ENCODE results near the gene ACTL7A.

The ACTL7A gene

DNA sequence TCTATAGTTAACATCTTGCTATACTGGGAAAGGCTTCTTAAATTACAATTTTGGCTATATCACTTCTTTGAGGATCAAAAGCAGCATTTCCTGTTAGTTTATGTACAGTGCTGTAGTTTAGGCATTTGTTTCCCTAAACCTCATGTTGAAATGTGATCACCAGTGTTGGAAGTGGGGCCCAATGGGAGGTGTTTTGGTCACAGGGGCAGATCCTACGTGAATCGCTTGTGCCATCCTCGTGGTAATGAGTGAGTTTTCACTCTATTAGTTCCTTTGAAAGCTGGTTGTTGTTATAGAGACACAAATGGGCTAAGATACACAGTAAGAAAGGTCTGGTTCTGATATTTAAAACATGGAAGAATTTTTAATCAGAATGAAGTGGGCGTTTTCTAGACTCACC, 5.8 kb downstream of the ACTL7A start (continued):
- TF ChIP-seq, protein P1, sequence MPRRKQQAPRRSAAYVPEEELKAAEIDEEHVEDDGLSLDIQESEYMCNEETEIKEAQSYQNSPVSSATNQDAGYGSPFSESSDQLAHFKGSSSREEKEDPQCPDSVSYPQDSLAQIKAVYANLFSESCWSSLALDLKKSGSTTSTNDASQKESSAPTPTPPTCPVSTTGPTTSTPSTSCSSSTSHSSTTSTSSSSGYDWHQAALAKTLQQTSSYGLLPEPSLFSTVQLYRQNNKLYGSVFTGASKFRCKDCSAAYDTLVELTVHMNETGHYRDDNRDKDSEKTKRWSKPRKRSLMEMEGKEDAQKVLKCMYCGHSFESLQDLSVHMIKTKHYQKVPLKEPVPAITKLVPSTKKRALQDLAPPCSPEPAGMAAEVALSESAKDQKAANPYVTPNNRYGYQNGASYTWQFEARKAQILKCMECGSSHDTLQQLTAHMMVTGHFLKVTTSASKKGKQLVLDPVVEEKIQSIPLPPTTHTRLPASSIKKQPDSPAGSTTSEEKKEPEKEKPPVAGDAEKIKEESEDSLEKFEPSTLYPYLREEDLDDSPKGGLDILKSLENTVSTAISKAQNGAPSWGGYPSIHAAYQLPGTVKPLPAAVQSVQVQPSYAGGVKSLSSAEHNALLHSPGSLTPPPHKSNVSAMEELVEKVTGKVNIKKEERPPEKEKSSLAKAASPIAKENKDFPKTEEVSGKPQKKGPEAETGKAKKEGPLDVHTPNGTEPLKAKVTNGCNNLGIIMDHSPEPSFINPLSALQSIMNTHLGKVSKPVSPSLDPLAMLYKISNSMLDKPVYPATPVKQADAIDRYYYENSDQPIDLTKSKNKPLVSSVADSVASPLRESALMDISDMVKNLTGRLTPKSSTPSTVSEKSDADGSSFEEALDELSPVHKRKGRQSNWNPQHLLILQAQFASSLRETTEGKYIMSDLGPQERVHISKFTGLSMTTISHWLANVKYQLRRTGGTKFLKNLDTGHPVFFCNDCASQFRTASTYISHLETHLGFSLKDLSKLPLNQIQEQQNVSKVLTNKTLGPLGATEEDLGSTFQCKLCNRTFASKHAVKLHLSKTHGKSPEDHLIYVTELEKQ (tag by site-specific recombination; IDR thresholded peaks at IDR 0.05; ENCODE audit: borderline replicate concordance), result no peak
- TF ChIP-seq ZNF677 (tag by site-specific recombination; IDR thresholded peaks at IDR 0.05) (no peak), SETDB1 (IDR thresholded peaks at IDR 0.05; ENCODE audit: insufficient read length, low read length) (no peak), ZNF37A (tag by site-specific recombination; IDR thresholded peaks at IDR 0.05) (no peak)
- TF ChIP-seq, protein P2, sequence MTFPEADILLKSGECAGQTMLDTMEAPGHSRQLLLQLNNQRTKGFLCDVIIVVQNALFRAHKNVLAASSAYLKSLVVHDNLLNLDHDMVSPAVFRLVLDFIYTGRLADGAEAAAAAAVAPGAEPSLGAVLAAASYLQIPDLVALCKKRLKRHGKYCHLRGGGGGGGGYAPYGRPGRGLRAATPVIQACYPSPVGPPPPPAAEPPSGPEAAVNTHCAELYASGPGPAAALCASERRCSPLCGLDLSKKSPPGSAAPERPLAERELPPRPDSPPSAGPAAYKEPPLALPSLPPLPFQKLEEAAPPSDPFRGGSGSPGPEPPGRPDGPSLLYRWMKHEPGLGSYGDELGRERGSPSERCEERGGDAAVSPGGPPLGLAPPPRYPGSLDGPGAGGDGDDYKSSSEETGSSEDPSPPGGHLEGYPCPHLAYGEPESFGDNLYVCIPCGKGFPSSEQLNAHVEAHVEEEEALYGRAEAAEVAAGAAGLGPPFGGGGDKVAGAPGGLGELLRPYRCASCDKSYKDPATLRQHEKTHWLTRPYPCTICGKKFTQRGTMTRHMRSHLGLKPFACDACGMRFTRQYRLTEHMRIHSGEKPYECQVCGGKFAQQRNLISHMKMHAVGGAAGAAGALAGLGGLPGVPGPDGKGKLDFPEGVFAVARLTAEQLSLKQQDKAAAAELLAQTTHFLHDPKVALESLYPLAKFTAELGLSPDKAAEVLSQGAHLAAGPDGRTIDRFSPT (tag by site-specific recombination; IDR thresholded peaks at IDR 0.05), result no peak

DNA sequence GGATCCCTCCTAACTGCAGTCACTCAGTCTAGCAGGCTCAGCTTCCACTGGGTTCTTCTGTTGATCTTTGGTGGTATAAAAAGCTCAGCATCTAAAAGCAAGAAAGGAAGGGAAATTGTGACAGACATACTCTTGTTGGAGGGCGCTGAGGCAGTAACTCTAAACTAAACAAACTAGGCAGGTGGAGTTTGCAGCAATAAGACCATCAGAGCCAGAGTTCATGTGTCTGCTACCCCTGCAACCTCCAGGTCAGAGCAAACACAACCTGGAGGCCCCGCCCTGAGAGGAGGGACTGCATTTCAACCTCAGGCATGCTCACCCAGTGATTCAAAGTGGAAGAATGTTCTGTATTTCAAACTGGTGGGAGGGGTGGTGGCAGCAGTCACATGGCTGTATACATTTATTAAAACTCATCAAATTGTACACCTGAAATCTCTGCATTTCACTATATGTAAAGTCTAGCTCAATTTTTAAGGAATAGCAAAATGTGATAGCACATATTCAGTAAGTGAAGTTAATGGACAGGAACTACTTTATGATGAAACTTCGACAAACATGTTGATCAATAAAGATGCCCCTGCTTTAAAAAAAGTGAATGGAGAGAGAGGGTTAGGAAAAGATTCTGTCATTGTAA, 7.1 kb downstream of the ACTL7A start:
- ChIA-PET POLR2A (no interaction called here), CTCF (no interaction called here)
- H3K4me1 ChIP-seq (ENCODE audit: control insufficient read depth, insufficient read depth, low read length), result no peaks in the 10 kb centered on the region
- TF ChIP-seq ZNF335 (tag by site-specific recombination; conservative IDR thresholded peaks at IDR 0.05), result no peak
- TF ChIP-seq ZNF837 (tag by site-specific recombination; IDR thresholded peaks at IDR 0.05), result no peak
- TF ChIP-seq ZNF670 (tag by site-specific recombination; IDR thresholded peaks at IDR 0.05; ENCODE audit: low read depth), result no peak
- TF ChIP-seq ZSCAN4 (tag by site-specific recombination; IDR thresholded peaks at IDR 0.05), result no peak
- TF ChIP-seq, protein P3, sequence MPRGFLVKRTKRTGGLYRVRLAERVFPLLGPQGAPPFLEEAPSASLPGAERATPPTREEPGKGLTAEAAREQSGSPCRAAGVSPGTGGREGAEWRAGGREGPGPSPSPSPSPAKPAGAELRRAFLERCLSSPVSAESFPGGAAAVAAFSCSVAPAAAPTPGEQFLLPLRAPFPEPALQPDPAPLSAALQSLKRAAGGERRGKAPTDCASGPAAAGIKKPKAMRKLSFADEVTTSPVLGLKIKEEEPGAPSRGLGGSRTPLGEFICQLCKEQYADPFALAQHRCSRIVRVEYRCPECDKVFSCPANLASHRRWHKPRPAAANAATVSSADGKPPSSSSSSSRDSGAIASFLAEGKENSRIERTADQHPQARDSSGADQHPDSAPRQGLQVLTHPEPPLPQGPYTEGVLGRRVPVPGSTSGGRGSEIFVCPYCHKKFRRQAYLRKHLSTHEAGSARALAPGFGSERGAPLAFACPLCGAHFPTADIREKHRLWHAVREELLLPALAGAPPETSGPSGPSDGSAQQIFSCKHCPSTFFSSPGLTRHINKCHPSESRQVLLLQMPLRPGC (tag by site-specific recombination; IDR thresholded peaks at IDR 0.05), result no peak
- TF ChIP-seq ZFP37 (tag by site-specific recombination; IDR thresholded peaks at IDR 0.05), result no peak
- TF ChIP-seq ZNF571 (tag by site-specific recombination; IDR thresholded peaks at IDR 0.05), result no peak
- TF ChIP-seq, protein P4, sequence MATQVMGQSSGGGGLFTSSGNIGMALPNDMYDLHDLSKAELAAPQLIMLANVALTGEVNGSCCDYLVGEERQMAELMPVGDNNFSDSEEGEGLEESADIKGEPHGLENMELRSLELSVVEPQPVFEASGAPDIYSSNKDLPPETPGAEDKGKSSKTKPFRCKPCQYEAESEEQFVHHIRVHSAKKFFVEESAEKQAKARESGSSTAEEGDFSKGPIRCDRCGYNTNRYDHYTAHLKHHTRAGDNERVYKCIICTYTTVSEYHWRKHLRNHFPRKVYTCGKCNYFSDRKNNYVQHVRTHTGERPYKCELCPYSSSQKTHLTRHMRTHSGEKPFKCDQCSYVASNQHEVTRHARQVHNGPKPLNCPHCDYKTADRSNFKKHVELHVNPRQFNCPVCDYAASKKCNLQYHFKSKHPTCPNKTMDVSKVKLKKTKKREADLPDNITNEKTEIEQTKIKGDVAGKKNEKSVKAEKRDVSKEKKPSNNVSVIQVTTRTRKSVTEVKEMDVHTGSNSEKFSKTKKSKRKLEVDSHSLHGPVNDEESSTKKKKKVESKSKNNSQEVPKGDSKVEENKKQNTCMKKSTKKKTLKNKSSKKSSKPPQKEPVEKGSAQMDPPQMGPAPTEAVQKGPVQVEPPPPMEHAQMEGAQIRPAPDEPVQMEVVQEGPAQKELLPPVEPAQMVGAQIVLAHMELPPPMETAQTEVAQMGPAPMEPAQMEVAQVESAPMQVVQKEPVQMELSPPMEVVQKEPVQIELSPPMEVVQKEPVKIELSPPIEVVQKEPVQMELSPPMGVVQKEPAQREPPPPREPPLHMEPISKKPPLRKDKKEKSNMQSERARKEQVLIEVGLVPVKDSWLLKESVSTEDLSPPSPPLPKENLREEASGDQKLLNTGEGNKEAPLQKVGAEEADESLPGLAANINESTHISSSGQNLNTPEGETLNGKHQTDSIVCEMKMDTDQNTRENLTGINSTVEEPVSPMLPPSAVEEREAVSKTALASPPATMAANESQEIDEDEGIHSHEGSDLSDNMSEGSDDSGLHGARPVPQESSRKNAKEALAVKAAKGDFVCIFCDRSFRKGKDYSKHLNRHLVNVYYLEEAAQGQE (tag by site-specific recombination; IDR thresholded peaks at IDR 0.05), result no peak
- TF ChIP-seq ZNF514 (tag by site-specific recombination; IDR thresholded peaks at IDR 0.05), result no peak
- TF ChIP-seq ZNF114 (tag by site-specific recombination; IDR thresholded peaks at IDR 0.05), result no peak
- no peak for TF ChIP-seq KLF1 (tag by site-specific recombination; IDR thresholded peaks at IDR 0.05)
- TF ChIP-seq ZNF600 (tag by site-specific recombination; IDR thresholded peaks at IDR 0.05), result no peak
- TF ChIP-seq, protein P5, sequence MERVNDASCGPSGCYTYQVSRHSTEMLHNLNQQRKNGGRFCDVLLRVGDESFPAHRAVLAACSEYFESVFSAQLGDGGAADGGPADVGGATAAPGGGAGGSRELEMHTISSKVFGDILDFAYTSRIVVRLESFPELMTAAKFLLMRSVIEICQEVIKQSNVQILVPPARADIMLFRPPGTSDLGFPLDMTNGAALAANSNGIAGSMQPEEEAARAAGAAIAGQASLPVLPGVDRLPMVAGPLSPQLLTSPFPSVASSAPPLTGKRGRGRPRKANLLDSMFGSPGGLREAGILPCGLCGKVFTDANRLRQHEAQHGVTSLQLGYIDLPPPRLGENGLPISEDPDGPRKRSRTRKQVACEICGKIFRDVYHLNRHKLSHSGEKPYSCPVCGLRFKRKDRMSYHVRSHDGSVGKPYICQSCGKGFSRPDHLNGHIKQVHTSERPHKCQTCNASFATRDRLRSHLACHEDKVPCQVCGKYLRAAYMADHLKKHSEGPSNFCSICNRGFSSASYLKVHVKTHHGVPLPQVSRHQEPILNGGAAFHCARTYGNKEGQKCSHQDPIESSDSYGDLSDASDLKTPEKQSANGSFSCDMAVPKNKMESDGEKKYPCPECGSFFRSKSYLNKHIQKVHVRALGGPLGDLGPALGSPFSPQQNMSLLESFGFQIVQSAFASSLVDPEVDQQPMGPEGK (tag by site-specific recombination; IDR thresholded peaks at IDR 0.05), result no peak
- no peak for TF ChIP-seq BCL11A (tag by site-specific recombination; IDR thresholded peaks at IDR 0.05; ENCODE audit: low read depth)
- no peak for TF ChIP-seq ZNF146 (tag by site-specific recombination; IDR thresholded peaks at IDR 0.05)
- TF ChIP-seq ZNF121 (tag by site-specific recombination; IDR thresholded peaks at IDR 0.05), result no peak
- H3K27ac ChIP-seq (ENCODE audit: extremely low read depth, low read depth, low read length), result no peak overlapping the region
- no peak overlapping the region for H3K4me3 ChIP-seq (ENCODE audit: low read depth, low read length)
- H3K9me3 ChIP-seq (ENCODE audit: control insufficient read depth, insufficient read depth, low read depth, low read length), result no peaks in the 10 kb centered on the region
- peaks cover 7 to 60% of the 10 kb centered on the region in 2 experiments for H3K36me3 ChIP-seq (ENCODE audit: control insufficient read depth in 2 of 2, insufficient read depth in 1 of 2, low read length in 2 of 2)

Measured in HEK293 (cell line).